Measurements from ENCODE around the gene TPP2.

The TPP2 gene

DNA sequence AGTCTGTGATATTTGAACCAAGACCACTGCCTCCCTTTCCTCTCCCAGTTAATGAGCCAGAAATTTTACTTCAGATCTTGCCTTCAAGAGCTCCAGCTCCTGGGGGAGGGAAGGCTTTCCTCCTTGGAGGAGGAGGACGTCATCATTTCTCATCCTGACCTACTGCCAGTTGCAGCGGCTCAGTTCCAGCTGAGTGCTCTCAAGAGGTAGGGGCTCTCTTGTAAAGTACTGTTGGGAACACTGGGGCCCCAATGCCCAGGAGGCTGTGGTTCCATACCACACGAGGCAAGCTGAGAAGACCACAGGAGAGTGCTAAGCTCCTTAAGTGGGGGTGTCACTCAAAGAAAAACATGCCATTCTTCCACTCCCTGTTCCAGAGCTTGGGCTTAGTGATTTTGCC, 61.9 kb downstream of the TPP2 start:
- no peak for DNase-seq

DNA sequence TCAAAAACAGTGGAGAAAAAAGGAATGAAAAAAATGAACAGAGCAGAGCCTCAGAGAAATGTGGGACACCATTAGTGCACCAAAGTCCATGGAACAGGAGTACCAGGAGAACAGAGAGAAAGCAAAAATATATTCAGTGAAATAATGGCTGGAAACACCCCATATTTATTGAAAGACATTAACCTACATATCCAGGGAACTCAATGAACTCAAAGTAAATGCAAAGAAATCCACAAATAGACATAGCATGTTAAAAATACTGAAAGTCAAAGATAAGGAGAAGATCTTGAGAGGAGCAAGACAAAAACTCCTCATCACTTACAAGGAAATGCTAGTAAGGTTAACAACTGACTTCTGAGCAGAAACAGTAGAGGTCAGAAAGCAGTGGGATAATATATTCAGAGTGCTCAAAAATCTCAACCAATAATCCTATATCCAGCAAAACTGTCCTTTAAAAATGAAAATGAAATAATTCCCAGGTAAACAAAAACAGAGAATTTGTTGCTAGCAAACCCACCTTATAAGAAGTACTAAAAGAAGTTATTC, 62.5 kb downstream of the TPP2 start:
- DNase-seq = no peak

DNA sequence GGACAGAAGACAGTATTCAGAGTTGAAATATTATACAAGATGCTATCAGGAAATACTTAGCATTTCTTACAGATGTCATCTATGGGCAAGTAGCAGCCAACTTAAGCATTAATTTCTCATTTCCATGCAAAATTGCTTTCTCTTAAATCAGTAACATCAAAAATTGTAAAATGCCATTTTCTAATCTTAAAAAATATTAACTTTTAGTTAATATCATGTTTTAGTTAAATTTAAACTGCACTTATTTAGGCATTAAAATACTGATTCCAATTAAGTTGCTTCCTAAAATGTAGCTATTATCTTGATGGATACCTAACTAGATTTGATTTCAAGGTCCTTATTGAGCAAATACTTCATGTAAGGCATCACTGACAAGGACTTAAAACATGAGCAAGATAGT, 70.2 kb downstream of the TPP2 start:
- no peak for DNase-seq

DNA sequence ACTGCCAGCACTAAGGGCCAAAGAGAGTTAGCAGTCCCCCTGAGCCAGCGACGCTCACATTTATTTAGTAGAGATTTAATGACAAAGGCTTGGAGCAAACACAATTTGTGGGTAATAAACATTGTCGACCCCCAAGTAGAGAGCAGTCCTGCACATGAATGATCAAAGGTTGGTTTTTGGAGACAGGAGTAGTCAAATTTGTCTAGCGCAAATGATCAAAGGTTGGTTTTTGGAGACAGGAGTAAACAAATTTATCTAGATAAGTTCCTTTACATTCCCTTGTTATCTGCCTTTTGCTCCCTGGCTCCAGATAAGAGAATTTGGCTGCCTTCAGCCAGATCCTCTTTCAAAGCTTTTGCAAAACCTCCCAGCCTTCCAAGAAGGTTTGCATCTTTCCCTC, 71.1 kb downstream of the TPP2 start:
- no peak for DNase-seq

DNA sequence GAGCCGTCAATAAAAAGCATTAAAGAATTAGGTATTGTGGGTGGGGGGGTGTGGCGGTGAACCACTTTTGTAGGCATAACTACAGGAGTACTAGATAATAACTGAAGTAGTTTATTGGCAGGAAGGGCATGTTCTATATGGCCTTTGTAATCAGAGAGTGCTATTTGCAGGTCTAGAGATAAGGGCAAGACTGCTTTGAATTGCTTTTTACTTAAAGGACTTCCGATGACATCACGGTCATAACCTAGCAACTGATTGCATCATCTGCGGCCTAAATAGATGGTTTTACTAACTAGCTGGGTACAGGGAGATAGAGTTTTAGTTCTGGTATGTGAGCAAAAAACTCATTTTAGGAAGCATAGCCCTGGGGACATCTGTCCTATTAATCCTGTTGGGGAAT, 73.3 kb downstream of the TPP2 start:
- no peak for DNase-seq

DNA sequence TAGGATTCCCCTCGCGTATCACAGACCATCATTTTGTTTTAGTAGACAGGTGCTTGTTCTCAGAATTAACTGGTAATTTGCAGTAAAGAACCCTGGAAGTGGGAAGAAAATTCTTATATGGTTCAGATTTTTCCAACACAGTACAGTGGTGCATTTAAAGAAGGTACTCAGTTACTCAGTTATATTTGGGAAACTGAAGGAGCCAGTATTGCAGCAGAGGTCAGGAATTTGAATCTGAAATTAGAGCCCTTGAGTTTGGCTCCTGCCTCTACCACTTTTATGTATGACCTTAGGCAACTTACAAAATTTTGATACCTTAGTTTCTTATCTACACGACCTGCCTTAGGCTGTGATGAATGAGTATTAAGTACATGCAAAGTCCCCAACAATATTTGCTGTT, 78.3 kb downstream of the TPP2 start:
- DNase-seq = no peak

DNA sequence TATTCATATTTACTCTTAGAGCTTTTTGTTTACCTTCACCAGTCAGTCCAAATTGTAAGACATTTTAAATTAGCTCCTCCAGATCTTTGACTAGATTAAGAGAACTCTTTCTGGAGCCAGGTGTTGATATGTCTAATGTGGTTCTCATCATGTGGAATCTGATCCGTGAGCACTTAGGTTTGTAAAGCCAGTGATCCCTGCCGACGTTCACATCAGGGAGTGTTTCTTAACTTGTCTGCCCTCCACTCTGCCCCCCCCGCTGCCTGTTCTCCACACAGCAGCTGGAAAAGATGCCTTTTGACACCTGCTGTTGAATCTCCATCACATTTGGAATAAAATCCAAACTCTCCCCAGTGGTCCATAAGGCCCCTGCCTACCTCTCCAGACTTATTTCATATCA, 80.3 kb downstream of the TPP2 start:
- no peak for DNase-seq

DNA sequence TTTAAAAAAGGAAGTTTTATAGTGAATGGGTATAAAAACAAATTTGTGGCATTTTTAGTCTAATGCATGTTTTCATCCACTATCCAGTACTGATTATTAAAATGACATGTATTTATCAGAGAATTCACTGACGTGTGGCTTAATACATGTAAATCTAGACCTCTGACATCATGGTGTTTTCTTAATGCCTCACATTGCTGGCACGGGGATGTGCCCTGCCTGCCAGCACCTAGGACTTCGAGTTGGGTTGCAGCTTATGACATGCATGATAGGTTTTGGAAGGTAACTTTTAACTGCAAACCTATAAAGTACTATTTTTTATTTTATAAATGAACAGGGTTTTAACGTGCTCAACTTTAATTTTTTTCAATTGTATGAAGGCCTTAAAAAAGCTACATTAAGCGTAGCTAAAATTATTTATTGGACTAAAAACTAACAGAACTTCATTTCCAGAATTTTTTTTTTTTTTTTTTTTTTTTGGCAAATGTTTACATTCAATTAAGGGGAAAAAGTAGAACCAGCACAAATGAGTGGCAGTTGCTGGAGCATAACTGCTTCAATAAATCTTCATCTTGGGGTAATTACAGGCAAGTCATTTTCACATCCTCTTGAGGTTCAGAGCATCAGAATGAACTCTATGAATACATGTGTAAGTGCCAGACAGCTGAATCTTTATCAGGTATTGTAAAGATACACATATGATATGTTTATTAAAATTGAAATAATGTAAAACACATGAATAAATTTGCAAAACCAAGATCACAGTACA, 81.7 kb downstream of the TPP2 start:
- no peak for DNase-seq

DNA sequence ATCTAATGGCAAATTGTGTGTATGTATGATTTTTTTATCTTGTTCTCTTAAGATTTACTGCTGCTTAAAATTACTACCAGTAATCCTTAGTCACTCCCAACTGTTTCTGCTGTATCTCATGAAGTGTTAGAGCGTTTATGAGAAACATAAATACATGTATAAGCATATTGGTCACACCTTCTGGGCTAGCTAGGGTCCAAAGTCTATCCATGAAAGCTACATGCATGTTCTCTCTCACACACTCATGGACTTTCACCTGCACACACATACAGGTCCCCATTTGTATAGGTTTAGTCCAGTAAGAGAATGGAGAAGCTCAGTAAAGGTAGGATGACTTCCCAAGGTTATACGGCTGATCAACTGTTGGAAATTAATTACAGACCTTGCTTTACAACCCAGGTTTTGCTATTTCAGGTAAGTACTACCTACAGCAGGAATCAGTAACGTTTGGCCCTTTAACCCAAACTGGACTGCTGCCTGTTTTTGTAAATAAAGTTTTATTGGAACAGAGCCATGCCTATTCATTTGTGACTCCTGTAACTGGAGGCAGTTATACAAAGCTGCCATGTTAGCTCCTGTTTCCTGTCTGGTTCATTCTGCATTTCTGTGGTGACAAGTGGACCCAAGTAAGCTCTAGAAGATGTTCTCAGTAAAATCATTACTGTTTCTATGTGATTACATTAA, 82.8 kb downstream of the TPP2 start:
- no peak for DNase-seq

DNA sequence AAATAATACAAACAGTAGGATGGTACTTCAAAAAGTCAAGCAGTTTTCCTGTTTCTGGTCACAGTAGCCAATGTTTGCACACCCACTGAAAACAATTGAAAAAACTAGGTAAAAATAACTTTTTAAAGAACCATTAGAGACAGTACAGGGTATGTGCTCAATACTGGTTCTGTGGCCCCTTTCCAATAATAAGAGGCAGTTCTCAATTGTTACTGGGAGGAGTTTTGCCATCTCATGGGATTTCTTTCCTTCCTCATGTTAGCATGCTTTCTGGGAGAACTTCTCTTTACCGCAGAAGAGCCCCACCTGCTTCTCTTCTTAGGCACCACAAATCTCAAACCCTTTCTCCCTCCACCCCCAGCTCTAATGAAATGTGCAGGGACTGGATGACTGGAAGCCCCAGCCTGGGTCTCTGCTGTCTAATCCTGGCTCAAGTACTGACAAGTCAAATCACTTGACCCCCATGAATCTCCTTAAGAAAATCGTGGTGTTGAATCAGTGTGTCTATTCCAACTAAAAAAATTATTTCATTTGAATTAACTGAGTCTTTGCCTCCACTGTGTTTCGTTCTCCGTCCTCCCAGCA, 83.4 kb downstream of the TPP2 start:
- DNase-seq = no peak

DNA sequence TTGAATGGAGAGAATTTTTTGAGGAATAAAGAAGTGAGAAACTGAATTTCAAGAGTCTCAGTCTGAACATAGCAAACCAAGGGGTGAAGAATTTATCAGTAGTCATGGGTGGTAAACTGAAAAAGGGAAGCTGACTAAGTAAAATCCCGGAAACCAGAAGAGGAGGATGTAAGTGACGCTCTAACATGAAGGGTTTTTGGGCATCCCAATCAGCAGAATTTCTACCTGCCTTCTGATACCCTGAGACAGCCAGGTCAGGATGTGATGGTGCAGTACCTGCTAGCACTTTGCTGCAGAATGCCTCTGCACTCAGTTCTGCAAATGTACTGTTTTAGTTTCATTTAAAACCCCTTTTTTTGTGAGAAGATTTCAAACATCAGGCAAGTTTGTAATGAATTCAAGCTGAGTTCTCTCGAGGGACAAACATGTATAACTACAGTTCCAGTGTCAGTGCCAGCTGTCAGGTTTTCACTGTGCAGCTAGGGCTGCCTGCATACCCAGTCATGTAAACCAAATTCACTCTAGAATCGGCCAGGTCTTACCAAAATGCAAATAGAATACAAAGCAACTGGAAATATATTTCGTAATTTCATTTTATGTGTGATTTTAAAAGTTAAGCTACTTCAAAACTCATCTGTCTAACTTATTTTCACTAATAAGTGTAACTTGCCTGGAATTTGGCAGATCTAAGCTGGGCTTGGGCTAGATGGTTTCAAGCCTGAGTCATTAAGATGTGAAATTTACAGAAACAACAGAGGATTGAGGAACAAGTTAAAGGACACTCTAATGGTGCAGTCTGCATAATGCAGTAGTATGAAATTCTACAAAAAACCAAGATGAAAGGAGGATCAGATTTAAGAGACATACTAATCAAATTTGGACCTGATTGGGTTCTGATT, 84.3 kb downstream of the TPP2 start:
- no peak for DNase-seq

DNA sequence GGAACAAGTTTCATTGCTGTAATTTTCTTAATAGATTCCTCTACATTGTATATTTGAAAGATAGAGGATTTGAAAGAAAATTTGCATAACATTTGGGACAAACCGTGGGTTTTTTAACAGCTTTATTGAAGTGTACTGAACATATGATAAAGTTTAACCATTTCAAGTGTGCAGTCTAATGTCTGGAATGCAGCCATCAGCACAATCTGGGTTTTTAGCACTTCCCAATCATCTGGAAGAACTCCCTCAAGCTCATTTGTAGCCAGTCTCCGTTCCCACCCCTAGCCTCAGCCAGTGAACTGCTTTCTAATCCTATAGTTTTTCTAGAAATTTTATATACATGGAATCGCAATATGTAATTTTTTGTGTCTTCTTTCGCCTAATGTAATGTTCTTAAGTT, 85.4 kb downstream of the TPP2 start:
- no peak for DNase-seq

DNA sequence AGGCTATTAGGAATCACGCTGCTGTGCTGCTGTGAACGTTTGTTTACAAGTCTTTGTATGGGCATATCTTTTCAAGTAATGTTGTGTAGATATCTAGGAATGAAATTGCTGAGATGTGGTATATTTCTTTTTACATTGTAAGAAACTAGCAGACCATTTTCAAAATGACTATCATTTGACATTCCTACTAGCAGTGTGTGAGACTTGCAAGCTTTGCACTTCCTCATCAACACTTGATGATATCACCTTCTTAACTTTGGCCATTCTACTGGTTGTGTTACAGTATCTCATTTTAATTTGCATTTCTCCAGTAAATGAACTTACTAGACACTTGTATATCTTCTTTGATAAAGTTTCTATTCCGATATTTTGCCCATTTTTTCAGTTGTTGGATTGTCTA, 85.9 kb downstream of the TPP2 start:
- DNase-seq = no peak

DNA sequence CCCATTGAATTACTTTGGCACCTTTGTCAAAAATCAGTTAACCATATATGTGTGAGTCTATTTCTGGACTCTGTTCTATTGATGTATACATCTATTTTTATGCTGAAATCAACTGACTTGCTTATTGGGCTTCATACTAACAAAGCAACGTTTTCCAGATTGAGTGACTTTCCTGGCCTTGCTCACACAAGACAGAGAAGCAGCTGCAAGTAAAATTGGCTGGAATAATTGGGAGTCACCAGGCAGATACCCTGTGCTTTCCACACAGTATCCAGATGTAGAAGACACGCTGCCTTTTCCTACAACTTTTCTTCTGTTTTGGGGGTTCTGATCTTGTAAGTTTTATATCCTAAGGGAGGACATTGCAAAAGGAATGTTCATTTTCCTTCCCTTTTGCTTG, 86.9 kb downstream of the TPP2 start:
- no peak for DNase-seq

DNA sequence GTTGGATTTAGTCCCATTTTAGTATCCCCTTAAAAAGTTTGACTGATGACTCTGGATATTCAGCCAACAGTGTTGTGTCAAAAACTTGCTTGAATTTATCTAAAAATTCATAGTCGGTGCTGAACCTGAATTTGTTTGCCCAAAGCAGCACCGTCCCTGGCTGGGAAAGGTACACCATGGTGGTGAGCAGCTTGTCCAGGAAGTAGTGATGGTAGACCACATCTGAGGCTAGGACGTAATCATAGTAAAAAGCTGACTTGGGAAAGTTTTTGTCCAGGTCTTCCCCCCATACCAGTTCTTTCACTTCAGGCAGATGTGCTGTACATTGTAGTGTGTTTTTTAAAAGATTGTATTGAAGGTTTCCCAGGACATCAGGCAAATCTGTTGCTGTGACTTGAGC, 89.2 kb downstream of the TPP2 start:
- no peak for DNase-seq

DNA sequence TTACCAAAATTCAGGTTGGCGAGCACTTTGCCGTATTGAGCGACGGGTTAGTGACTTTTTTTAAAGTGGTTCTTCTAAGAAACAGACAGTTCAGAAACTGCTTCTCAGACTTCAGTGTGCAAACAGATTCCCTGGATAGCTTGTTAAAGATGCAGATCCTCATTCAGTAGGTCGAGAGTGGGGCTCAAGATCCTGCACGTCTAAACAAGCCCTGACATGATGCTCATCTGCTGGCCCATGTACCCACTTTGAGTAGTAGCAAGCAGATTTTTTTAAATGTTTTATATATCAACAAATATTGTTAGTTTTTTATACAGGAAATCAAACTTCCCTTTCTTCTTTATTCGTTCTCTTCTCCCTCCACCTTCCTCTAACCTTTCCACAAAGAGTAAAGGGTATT, 90.7 kb downstream of the TPP2 start:
- no peak for DNase-seq

DNA sequence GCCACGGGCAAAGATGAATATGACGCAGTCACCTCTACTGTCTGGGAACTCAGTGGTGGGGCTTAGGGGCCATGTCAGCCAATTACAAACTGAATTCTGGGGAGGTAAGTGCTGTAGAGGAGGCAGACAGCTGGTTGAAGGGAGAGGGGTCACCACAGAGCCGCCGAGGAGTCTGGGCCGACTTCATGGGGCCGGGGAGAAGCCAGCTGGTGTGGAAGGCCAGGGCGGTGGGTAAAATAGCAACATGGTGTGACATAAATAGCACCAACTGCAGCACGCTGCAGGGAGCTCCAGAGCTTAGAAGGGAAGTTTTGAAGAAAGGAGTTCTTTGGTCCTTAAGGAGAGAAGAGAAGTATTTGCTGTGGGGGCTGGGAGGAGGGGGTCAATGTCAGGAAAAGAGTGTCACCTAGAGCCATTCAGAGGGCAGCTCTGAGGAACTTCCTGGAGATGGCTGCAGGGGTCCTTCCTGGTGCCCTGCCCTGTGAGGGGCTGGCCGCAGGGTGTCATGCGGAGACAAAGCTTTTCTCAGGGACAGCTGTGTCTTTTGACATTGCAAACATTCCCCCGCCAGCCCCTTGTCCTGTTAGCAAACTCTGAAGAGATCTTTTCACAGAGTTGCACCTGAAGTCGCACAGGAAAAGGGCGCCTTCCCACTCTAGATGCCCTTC, 91.7 kb downstream of the TPP2 start:
- no peak for DNase-seq

DNA sequence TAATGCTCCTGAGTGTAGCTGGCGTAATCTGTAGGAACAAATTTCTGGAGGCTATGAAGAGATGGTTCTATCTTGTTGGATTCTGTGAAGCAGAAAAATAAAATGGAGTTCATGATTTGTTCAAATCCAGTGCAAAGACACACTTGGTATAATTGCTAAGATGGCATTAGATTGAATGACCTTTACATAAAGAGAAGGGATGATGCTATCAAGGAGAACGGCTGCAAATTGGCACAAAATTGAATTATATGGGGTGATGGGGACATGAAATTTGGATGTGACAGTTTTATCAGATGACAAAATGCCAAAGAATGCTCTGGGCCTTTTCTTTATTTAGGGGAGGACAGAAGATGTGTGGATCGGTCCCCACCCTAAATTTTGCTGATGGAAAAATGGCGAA, 94.1 kb downstream of the TPP2 start:
- DNase-seq = no peak

DNA sequence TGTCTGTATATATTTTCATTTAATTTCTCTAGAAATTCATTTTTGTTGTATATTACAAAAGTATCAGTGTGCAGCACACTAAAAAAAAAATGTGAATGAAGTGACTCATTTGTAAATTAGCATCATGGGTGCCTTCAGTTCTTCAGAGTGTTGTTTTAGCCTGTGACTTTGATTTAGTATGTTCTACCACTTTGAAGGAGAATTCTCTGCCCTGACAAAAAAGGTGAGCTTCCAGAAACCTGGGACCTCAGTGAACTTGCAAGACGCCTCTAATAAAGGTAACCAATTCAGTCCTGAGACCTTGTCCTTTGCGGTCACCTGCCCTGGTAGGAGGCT, 95.7 kb downstream of the TPP2 start:
- DNase-seq = no peak

DNA sequence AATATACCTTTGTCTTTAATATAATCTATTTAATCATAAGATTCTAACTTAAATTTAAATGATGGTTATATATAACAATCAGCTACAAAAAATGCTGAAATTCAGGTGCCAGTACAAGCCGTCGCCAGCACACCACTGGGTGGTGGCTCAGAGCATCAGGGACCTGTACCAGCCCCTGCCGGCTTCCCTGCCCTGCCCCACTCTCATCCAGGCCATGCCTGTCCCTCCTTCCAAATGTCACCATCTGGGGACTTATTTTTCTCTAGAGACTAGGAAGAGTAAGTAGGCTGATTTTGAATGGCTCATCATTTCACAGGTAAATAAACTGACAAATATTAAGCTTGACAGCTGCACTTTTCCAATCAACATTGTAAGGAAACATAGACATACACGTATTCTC, 96.5 kb downstream of the TPP2 start:
- no peak for DNase-seq

DNA sequence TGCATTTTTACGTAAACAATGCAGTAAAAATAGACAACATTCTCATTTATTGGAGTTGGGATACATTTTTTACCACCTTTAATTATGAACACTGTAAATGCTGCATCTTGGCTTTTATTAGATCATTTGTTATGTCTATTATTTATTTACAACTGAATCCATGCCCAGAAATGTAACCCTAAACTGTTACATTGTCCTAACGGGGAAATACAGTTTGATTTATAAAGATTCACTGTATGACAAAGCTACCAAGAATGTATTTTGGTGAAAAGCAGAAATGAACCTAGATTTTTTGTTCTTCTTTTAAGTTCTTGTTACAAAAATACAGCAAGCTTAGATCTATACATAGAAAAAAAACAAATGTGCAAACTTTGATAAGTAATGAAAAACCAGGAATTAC, 97.0 kb downstream of the TPP2 start:
- no peak for DNase-seq

DNA sequence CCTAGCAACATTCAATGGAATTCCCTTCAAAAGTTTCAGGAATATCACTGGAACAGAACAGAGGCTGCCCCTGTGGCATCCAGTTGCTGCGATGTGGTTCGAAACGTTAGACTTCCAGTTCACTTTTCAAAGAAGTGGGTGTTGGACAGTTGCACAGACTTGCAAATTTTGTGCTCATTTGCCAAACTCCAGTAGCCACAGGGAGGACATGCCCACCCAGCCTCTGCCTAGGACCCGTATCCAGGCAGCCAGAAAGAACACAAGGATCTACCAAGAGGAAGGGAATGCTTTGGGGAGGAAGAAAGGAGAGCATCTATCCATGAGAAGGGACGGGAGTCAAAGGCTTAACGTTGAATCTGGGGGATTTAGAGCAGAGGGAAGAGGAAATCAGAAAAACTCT, 98.2 kb downstream of the TPP2 start, which contains the start of gene METTL21C:
METTL21C (minus strand) TSS at position 108 of the 400 bp plus-strand sequence. CDS start 546 bp downstream, outside the sequence.
- DNase-seq = no peak

DNA sequence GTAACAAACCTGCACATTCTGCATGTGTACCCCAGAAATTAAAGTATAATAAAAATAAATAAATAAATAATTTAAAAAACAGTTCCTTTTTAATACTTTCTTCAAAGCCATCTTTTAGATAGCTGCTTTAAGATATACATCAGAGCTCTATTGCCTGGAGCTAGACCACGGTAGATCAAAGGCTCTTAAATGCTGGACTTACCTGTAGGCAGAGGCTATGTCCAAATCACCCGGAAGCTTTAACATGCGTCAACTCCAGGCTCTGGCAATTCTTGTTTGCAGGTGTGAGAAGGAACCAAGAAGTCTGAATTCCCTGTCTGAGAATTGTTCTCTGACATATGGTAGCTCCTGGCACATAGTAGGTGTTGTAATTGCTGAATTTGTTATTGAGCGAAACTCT, 99.7 kb downstream of the TPP2 start:
- no peak for DNase-seq
